OCI-LY7 (cell line): ENCODE measurements around the gene TP53INP2. TPM values are rescaled to one million over a fixed set of nuclear protein-coding genes. Genes with fewer than 3 reads are reported as not detected.
A peak's percentile ranks its signal among the peaks of the same experiment; 100 is the strongest.

Source experiments
- BruUV-seq: library from RNA; stranded (reverse); fragments of 400-500 nt; replicated peaks from 2 replicates; lab custom pipeline; 2021; lab: Mats Ljungman, UMichigan
- CTCF ChIA-PET: fragments of 300-600 bp; sonication (Branson Sonifier 250); formaldehyde crosslinking; loops from one replicate; lab custom pipeline; 2022; ENCODE audit warnings: antibody characterized with exemption; ENCODE audit not compliant: unreplicated experiment; lab: Charles Lee
- POLR2A ChIA-PET: fragments of 300-600 bp; sonication (Branson Sonifier 250); formaldehyde crosslinking; loops from one replicate; lab custom pipeline; 2022; ENCODE audit warnings: antibody characterized with exemption; lab: Charles Lee
- DNase-seq: peaks from one replicate; pipeline ENCODE4 v3.0.0-alpha.2; 2015; ENCODE audit warnings: low spot score
- H2AFZ ChIP-seq: fragments of 200-600 bp; sonication (generic), shearing (Covaris generic); 2 replicates; pipeline ENCODE4 v1.6.1; 2014; ENCODE audit warnings: mild to moderate bottlenecking, antibody characterized with exemption, low read length, moderate library complexity
- H3K27ac ChIP-seq: fragments of 200-600 bp; sonication (generic); 2 replicates; pipeline ENCODE4 v1.5.1; 2014; ENCODE audit warnings: mixed run types, low read depth, mild to moderate bottlenecking, moderate library complexity, low read length, inconsistent platforms; ENCODE audit not compliant: poor library complexity, severe bottlenecking
- H3K36me3 ChIP-seq: fragments of 200-600 bp; sonication (generic); 2 replicates; pipeline ENCODE4 v1.6.1; 2014; ENCODE audit warnings: mild to moderate bottlenecking, antibody characterized with exemption, low read length, moderate library complexity, mixed read lengths; ENCODE audit not compliant: insufficient read depth
- H3K4me1 ChIP-seq: fragments of 200-600 bp; sonication (generic); 2 replicates; pipeline ENCODE4 v1.5.1; 2014; ENCODE audit warnings: mild to moderate bottlenecking, low read length; ENCODE audit not compliant: insufficient read depth, poor library complexity, severe bottlenecking
- H3K4me2 ChIP-seq: fragments of 200-600 bp; sonication (generic); 2 replicates; pipeline ENCODE4 v1.6.1; 2014; ENCODE audit warnings: mild to moderate bottlenecking, low read length
- H3K4me3 ChIP-seq: fragments of 200-600 bp; sonication (generic); 2 replicates; pipeline ENCODE4 v1.5.1; 2014; ENCODE audit warnings: mild to moderate bottlenecking, low read depth, low read length; ENCODE audit not compliant: poor library complexity, severe bottlenecking
- H3K79me2 ChIP-seq: fragments of 200-600 bp; sonication (generic); 2 replicates; pipeline ENCODE4 v1.6.1; 2016; ENCODE audit warnings: low read depth, mild to moderate bottlenecking, low read length, moderate library complexity, mixed read lengths; ENCODE audit not compliant: insufficient read depth
- H3K9me2 ChIP-seq: fragments of 200-600 bp; sonication (generic); 2 replicates; pipeline ENCODE4 v1.6.1; 2016; ENCODE audit warnings: mild to moderate bottlenecking, low read length, mixed read lengths; ENCODE audit not compliant: insufficient read depth
- H3K9me3 ChIP-seq: fragments of 200-600 bp; sonication (generic); 2 replicates; pipeline ENCODE4 v1.6.1; 2014; ENCODE audit warnings: mild to moderate bottlenecking, mixed run types, low read length, mixed read lengths
- H4K20me1 ChIP-seq: fragments of 200-600 bp; sonication (generic); 2 replicates; pipeline ENCODE4 v1.6.1; 2014; ENCODE audit warnings: mild to moderate bottlenecking, antibody characterized with exemption, low read length, moderate library complexity, mixed read lengths; ENCODE audit not compliant: insufficient read depth
- EZH2phosphoT487 ChIP-seq: fragments of 200-600 bp; sonication (generic); IDR thresholded peaks from 2 replicates; pipeline ENCODE4 v1.6.1; 2018; ENCODE audit warnings: low read depth, borderline replicate concordance, mild to moderate bottlenecking, mixed run types, antibody characterized with exemption, low read length, moderate library complexity, mixed read lengths
- intact Hi-C: fragments of 100-400 bp; cut with micrococcal nuclease; formaldehyde crosslinking; loops from one replicate; pipeline ENCODE4 v1.10.0; 2022; ENCODE audit not compliant: unreplicated experiment
- small RNA-seq: library from RNA; depleted of rRNA; stranded (forward); fragments of <200 nt; gene quantifications from one replicate; pipeline ENCODE3, GENCODE V24; 2014
- total RNA-seq, 2 experiments: library from RNA; depleted of rRNA in 1 of 2; stranded (reverse); fragments of >200 nt in 1 of 2; shearing (Covaris generic) in 1 of 2; gene quantifications; 2 replicates each; pipeline ENCODE4 v1.2.3, GENCODE V29; 2014 to 2022
- TF ChIP-seq, protein P1 (sequence below): fragments of 200-600 bp; sonication (generic); conservative IDR thresholded peaks from 2 replicates; pipeline ENCODE4 v1.5.1; 2014; ENCODE audit warnings: mild to moderate bottlenecking, antibody characterized with exemption, low read length, moderate library complexity, mixed read lengths

TP53INP2 gene
- total RNA-seq, 2 experiments from 2014 or later = 0.73 to 7.9 TPM

DNA sequence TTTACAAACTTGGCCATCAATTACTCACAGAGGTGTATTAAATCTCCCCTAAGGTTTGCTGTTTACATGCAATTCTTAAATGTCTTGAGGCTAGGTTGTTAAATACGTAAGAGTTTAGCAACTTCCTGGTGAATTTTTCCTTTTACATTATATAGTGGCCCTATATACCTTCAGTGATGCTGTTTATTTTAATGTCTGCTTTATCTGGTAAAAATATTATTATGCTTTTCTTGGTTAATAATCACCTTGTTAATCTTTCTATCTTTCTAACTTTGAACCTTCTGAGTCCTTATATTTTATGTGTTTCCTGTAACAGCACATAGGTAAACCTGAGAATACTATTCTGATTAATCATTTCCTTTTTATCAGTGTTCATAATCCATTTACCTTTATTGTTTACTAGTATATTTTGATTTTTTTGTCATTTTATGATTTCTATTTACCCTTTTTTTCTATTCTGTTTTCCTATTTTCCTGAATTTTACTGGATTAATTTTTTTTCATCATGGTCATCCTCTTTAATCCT lies 57.9 kb downstream of the TP53INP2 start:
- intact Hi-C loops = no loop called here
- Histone ChIP-seq H3K4me2 (no peak overlapping the region), H2AFZ (no peak overlapping the region), H3K4me3 (no peak overlapping the region), H3K79me2 (no peaks in the 10 kb centered on the region), H3K9me2 (no peaks in the 10 kb centered on the region), H3K27ac (no peak overlapping the region), H4K20me1 (no peaks in the 10 kb centered on the region), H3K36me3 (peaks cover 69% of the 10 kb centered on the region), H3K4me1 (no peaks in the 10 kb centered on the region), H3K9me3 (no peaks in the 10 kb centered on the region)
- POLR2A ChIA-PET = interaction anchor here (1.1 kb wide), 1 partner anchor 14 kb away, joined by 3 read pairs; no protein-coding TSS in a partner anchor
- CTCF ChIA-PET = no interaction called here
- TF ChIP-seq EZH2phosphoT487 = no peak
- TF ChIP-seq, protein P1, sequence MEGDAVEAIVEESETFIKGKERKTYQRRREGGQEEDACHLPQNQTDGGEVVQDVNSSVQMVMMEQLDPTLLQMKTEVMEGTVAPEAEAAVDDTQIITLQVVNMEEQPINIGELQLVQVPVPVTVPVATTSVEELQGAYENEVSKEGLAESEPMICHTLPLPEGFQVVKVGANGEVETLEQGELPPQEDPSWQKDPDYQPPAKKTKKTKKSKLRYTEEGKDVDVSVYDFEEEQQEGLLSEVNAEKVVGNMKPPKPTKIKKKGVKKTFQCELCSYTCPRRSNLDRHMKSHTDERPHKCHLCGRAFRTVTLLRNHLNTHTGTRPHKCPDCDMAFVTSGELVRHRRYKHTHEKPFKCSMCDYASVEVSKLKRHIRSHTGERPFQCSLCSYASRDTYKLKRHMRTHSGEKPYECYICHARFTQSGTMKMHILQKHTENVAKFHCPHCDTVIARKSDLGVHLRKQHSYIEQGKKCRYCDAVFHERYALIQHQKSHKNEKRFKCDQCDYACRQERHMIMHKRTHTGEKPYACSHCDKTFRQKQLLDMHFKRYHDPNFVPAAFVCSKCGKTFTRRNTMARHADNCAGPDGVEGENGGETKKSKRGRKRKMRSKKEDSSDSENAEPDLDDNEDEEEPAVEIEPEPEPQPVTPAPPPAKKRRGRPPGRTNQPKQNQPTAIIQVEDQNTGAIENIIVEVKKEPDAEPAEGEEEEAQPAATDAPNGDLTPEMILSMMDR = no peak
- DNase-seq = no peak
- BruUV-seq = TSS peak; percentile 22

Small RNAs within 50 kb of the gene (small RNA-seq; reads per million reads assigned to genes)
- gene AL118520.1 = not detected

Other genes with a start within 250 kb of the TP53INP2 start
- gene DYNLRB1, start 187.9 kb upstream of the TP53INP2 start, total RNA-seq (2014; rRNA removed; shearing (Covaris generic)) = 128 and 155 TPM in 2 replicates
- gene DYNLRB1, start 187.9 kb upstream of the TP53INP2 start, total RNA-seq (2022) = 94.2 and 99.8 TPM in 2 replicates
- gene MAP1LC3A, start 145.6 kb upstream of the TP53INP2 start, total RNA-seq (2014; rRNA removed; shearing (Covaris generic)) = not detected in 2 replicates
- not detected in 2 replicates for gene MAP1LC3A, start 145.6 kb upstream of the TP53INP2 start, total RNA-seq (2022)
- 14.5 and 16.6 TPM in 2 replicates for gene PIGU, start 27.3 kb upstream of the TP53INP2 start, total RNA-seq (2014; rRNA removed; shearing (Covaris generic))
- gene PIGU, start 27.3 kb upstream of the TP53INP2 start, total RNA-seq (2022) = 27.7 and 27.9 TPM in 2 replicates
- 8.8 and 13.1 TPM in 2 replicates for gene NCOA6, start 121.3 kb downstream of the TP53INP2 start, total RNA-seq (2014; rRNA removed; shearing (Covaris generic))
- gene NCOA6, start 121.3 kb downstream of the TP53INP2 start, total RNA-seq (2022) = 24.4 and 26.5 TPM in 2 replicates
- 1.5 and 2.7 TPM in 2 replicates for gene GGT7, start 168.5 kb downstream of the TP53INP2 start, total RNA-seq (2014; rRNA removed; shearing (Covaris generic))
- gene GGT7, start 168.5 kb downstream of the TP53INP2 start, total RNA-seq (2022) = 0.98 and 1.8 TPM in 2 replicates
- gene ACSS2, start 172.3 kb downstream of the TP53INP2 start, total RNA-seq (2014; rRNA removed; shearing (Covaris generic)) = 21.0 and 21.4 TPM in 2 replicates
- gene ACSS2, start 172.3 kb downstream of the TP53INP2 start, total RNA-seq (2022) = 18.2 and 19.9 TPM in 2 replicates